ENCODE results near the gene ZNF80.

The ZNF80 gene

DNA sequence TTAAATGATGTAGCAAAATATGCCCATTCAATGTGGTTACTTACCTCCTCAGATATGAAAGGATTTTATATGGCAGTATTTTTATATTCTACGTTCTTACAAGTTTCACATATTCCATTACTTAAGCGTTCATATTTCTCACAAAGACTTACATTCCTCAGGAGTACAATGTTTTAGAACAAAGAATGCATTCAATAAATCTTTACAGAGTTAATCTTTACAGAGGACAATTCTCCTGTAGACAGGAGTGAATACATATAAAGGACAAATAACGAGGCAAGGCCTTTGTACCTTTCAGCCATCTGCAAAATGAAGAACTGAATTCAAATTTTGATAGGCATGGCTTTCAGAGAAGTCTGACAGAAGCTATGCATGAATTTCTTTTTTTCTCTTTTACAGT is 1.9 kb downstream of the ZNF80 start:
- DNase-seq (ENCODE audit: low read depth in 1 of 2, low spot score in 1 of 2) = no peak

GRCh38 chr3:114234745-114235144 is 2.6 kb downstream of the ZNF80 start:
- DNase-seq (ENCODE audit: low read depth in 1 of 2, low spot score in 1 of 2) = no peak
- TF ChIP-seq, protein P1, sequence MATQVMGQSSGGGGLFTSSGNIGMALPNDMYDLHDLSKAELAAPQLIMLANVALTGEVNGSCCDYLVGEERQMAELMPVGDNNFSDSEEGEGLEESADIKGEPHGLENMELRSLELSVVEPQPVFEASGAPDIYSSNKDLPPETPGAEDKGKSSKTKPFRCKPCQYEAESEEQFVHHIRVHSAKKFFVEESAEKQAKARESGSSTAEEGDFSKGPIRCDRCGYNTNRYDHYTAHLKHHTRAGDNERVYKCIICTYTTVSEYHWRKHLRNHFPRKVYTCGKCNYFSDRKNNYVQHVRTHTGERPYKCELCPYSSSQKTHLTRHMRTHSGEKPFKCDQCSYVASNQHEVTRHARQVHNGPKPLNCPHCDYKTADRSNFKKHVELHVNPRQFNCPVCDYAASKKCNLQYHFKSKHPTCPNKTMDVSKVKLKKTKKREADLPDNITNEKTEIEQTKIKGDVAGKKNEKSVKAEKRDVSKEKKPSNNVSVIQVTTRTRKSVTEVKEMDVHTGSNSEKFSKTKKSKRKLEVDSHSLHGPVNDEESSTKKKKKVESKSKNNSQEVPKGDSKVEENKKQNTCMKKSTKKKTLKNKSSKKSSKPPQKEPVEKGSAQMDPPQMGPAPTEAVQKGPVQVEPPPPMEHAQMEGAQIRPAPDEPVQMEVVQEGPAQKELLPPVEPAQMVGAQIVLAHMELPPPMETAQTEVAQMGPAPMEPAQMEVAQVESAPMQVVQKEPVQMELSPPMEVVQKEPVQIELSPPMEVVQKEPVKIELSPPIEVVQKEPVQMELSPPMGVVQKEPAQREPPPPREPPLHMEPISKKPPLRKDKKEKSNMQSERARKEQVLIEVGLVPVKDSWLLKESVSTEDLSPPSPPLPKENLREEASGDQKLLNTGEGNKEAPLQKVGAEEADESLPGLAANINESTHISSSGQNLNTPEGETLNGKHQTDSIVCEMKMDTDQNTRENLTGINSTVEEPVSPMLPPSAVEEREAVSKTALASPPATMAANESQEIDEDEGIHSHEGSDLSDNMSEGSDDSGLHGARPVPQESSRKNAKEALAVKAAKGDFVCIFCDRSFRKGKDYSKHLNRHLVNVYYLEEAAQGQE (IDR thresholded peaks at IDR 0.05; ENCODE audit: insufficient replicate concordance, low read depth) = no peak
- TF ChIP-seq GABPA (IDR thresholded peaks at IDR 0.05; ENCODE audit: low read depth) (no peak), POLR2AphosphoS5 (IDR thresholded peaks at IDR 0.05; ENCODE audit: low read depth) (no peak), SPI1 (IDR thresholded peaks at IDR 0.05; ENCODE audit: borderline replicate concordance, low read depth) (no peak)
- TF ChIP-seq, protein P2, sequence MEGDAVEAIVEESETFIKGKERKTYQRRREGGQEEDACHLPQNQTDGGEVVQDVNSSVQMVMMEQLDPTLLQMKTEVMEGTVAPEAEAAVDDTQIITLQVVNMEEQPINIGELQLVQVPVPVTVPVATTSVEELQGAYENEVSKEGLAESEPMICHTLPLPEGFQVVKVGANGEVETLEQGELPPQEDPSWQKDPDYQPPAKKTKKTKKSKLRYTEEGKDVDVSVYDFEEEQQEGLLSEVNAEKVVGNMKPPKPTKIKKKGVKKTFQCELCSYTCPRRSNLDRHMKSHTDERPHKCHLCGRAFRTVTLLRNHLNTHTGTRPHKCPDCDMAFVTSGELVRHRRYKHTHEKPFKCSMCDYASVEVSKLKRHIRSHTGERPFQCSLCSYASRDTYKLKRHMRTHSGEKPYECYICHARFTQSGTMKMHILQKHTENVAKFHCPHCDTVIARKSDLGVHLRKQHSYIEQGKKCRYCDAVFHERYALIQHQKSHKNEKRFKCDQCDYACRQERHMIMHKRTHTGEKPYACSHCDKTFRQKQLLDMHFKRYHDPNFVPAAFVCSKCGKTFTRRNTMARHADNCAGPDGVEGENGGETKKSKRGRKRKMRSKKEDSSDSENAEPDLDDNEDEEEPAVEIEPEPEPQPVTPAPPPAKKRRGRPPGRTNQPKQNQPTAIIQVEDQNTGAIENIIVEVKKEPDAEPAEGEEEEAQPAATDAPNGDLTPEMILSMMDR (IDR thresholded peaks at IDR 0.05; ENCODE audit: insufficient read depth, low read length) = no peak
- no peak overlapping the region for H3K27ac ChIP-seq (replicated peaks)
- H3K27me3 ChIP-seq (ENCODE audit: insufficient read depth, poor library complexity, severe bottlenecking) = no peaks in the 10 kb centered on the region
- H3K4me3 ChIP-seq (replicated peaks; ENCODE audit: insufficient read depth, low read length) = no peak overlapping the region

More for the DNA sequence above, 1.9 kb downstream of the ZNF80 start:
- Histone ChIP-seq H3K4me3 (replicated peaks; ENCODE audit: insufficient read depth, low read length) (no peak overlapping the region), H3K27ac (replicated peaks) (no peak overlapping the region), H3K27me3 (ENCODE audit: insufficient read depth, poor library complexity, severe bottlenecking) (no peaks in the 10 kb centered on the region)
- no peak for TF ChIP-seq GABPA (IDR thresholded peaks at IDR 0.05; ENCODE audit: low read depth)
- TF ChIP-seq, protein P1 (IDR thresholded peaks at IDR 0.05; ENCODE audit: insufficient replicate concordance, low read depth) = no peak
- no peak for TF ChIP-seq SPI1 (IDR thresholded peaks at IDR 0.05; ENCODE audit: borderline replicate concordance, low read depth)
- TF ChIP-seq, protein P2 (IDR thresholded peaks at IDR 0.05; ENCODE audit: insufficient read depth, low read length) = no peak
- TF ChIP-seq POLR2AphosphoS5 (IDR thresholded peaks at IDR 0.05; ENCODE audit: low read depth) = no peak

GRCh38 chr3:114231616-114232015 is 5.8 kb downstream of the ZNF80 start:
- Histone ChIP-seq H3K27me3 (ENCODE audit: insufficient read depth, poor library complexity, severe bottlenecking) (no peaks in the 10 kb centered on the region), H3K4me3 (replicated peaks; ENCODE audit: insufficient read depth, low read length) (no peak overlapping the region), H3K27ac (replicated peaks) (no peak overlapping the region)
- TF ChIP-seq POLR2AphosphoS5 (IDR thresholded peaks at IDR 0.05; ENCODE audit: low read depth) (no peak), SPI1 (IDR thresholded peaks at IDR 0.05; ENCODE audit: borderline replicate concordance, low read depth) (no peak), GABPA (IDR thresholded peaks at IDR 0.05; ENCODE audit: low read depth) (no peak)
- TF ChIP-seq, protein P1 (IDR thresholded peaks at IDR 0.05; ENCODE audit: insufficient replicate concordance, low read depth) = no peak
- TF ChIP-seq, protein P2 (IDR thresholded peaks at IDR 0.05; ENCODE audit: insufficient read depth, low read length) = no peak
- no peak for DNase-seq (ENCODE audit: low read depth in 1 of 2, low spot score in 1 of 2)

All from HL-60 (cell line).